ENCODE measurements around the gene SPRING1.

- no peak for TF ChIP-seq CTCF (tag by site-specific recombination; IDR thresholded peaks at IDR 0.05)
- no peak for TF ChIP-seq ZBTB11 (tag by site-specific recombination; conservative IDR thresholded peaks at IDR 0.05; ENCODE audit: low read depth)
- no peak for TF ChIP-seq YY1 (tag by site-specific recombination; IDR thresholded peaks at IDR 0.05)
- TF ChIP-seq RBAK (tag by site-specific recombination; IDR thresholded peaks at IDR 0.05) = no peak
- TF ChIP-seq ATF2 (tag by site-specific recombination; IDR thresholded peaks at IDR 0.05; ENCODE audit: low read depth) = no peak
- no peak for TF ChIP-seq ZNF18 (tag by site-specific recombination; IDR thresholded peaks at IDR 0.05)
- TF ChIP-seq SP7 (tag by site-specific recombination; IDR thresholded peaks at IDR 0.05) = no peak
- no peak for TF ChIP-seq ZNF530 (tag by site-specific recombination; IDR thresholded peaks at IDR 0.05; ENCODE audit: low read depth)
These were observed 28.1 kb downstream of the SPRING1 start for GRCh38 chr12:116709768-116710167.
